GM19099 (cell line): ENCODE measurements around the gene TPP2.
A peak's percentile ranks its signal among the peaks of the same experiment; 100 is the strongest.

Experiments
- POLR2A ChIP-seq: IDR thresholded peaks from 3 replicates; pipeline ENCODE4 v1.6.1; 2011; ENCODE audit warnings: low read depth; ENCODE audit not compliant: insufficient read length; ENCODE audit errors: extremely low read depth

Gene TPP2

GRCh38 chr13:102584434-102584833 lies 12.4 kb upstream of the TPP2 start:
- no peak for TF ChIP-seq POLR2A

GRCh38 chr13:102586615-102587014 lies 10.2 kb upstream of the TPP2 start:
- no peak for TF ChIP-seq POLR2A

- TF ChIP-seq POLR2A: no peak
Measured at GRCh38 chr13:102587916-102588315, 8.9 kb upstream of the TPP2 start.

GRCh38 chr13:102589301-102589822 lies 7.4 kb upstream of the TPP2 start:
- TF ChIP-seq POLR2A: no peak

GRCh38 chr13:102591988-102592781 lies 4.6 kb upstream of the TPP2 start:
- peak; percentile 52 for TF ChIP-seq POLR2A

- TF ChIP-seq POLR2A: no peak
Measured at GRCh38 chr13:102593466-102593865, 3.3 kb upstream of the TPP2 start.

GRCh38 chr13:102597029-102597961 lies 509 bp downstream of the TPP2 start:
- TF ChIP-seq POLR2A: no peak

GRCh38 chr13:102598061-102598460 lies 1.3 kb downstream of the TPP2 start:
- TF ChIP-seq POLR2A: no peak

GRCh38 chr13:102599426-102600012 lies 2.7 kb downstream of the TPP2 start:
- no peak for TF ChIP-seq POLR2A

- TF ChIP-seq POLR2A: no peak
Measured at GRCh38 chr13:102606537-102607309, 9.9 kb downstream of the TPP2 start.

- no peak for TF ChIP-seq POLR2A
Measured at GRCh38 chr13:102608974-102609373, 12.2 kb downstream of the TPP2 start.

GRCh38 chr13:102609696-102610095 lies 12.9 kb downstream of the TPP2 start:
- TF ChIP-seq POLR2A: no peak

GRCh38 chr13:102610296-102610895 lies 13.6 kb downstream of the TPP2 start:
- no peak for TF ChIP-seq POLR2A
